Measurements from ENCODE around the gene FMC1.
A peak's percentile ranks its signal among the peaks of the same experiment; 100 is the strongest.
"Not testable (repeated sequence)": the region's sequence is repeated elsewhere in the genome, so short reads cannot be mapped to it uniquely, and the experiment has no call there.

The FMC1 gene

GRCh38 chr7:139340037-139340807, 915 bp upstream of the FMC1 start:
- peak; percentile 95 to 97 (median 96) for DNase-seq (ENCODE audit: low read depth in 4 of 4, low spot score in 1 of 4)

GRCh38 chr7:139340808-139341057, 404 bp upstream of the FMC1 start:
- DNase-seq (ENCODE audit: low read depth in 4 of 4, low spot score in 1 of 4): peak in 1 of 4 experiments; percentile 67

GRCh38 chr7:139341776-139342226, 664 bp downstream of the FMC1 start:
- no peak for DNase-seq (ENCODE audit: low read depth in 4 of 4, low spot score in 1 of 4)

- no peak for DNase-seq (ENCODE audit: low read depth in 4 of 4, low spot score in 1 of 4)
These were observed 3.9 kb downstream of the FMC1 start for GRCh38 chr7:139345042-139345441.

GRCh38 chr7:139351027-139351426, 9.9 kb downstream of the FMC1 start:
- no peak for DNase-seq (ENCODE audit: low read depth in 4 of 4, low spot score in 1 of 4)

- DNase-seq (ENCODE audit: low read depth in 4 of 4, low spot score in 1 of 4): no peak
These were observed 13.6 kb downstream of the FMC1 start for GRCh38 chr7:139354729-139355128.

GRCh38 chr7:139355320-139355719, 14.2 kb downstream of the FMC1 start:
- no peak for DNase-seq (ENCODE audit: low read depth in 4 of 4, low spot score in 1 of 4)

GRCh38 chr7:139357729-139358506, 16.8 kb downstream of the FMC1 start:
- not testable (repeated sequence) for DNase-seq (ENCODE audit: low read depth in 4 of 4, low spot score in 1 of 4)

GRCh38 chr7:139358541-139359365, 17.6 kb downstream of the FMC1 start:
- DNase-seq (ENCODE audit: low read depth in 4 of 4, low spot score in 1 of 4): peak in 3 of 4 experiments; percentile 14 to 30 (median 27)

- DNase-seq (ENCODE audit: low read depth in 4 of 4, low spot score in 1 of 4): peak; percentile 98 to 99 (median 98)
These were observed 18.5 kb downstream of the FMC1 start, which contains the start of gene LUC7L2 for GRCh38 chr7:139359366-139360209. LUC7L2 (plus strand) TSS chr7:139359894; CDS start chr7:139360262, 368 bp downstream.

GRCh38 chr7:139360210-139360947, 19.2 kb downstream of the FMC1 start:
- DNase-seq (ENCODE audit: low read depth in 4 of 4, low spot score in 1 of 4): peak; percentile 95 to 98 (median 96)

- DNase-seq (ENCODE audit: low read depth in 4 of 4, low spot score in 1 of 4): no peak
These were observed 19.8 kb downstream of the FMC1 start for GRCh38 chr7:139360948-139361307.

GRCh38 chr7:139361523-139361922, 20.4 kb downstream of the FMC1 start:
- DNase-seq (ENCODE audit: low read depth in 4 of 4, low spot score in 1 of 4): no peak

GRCh38 chr7:139362302-139362701, 21.2 kb downstream of the FMC1 start:
- no peak for DNase-seq (ENCODE audit: low read depth in 4 of 4, low spot score in 1 of 4)

GRCh38 chr7:139362981-139363380, 21.8 kb downstream of the FMC1 start:
- DNase-seq (ENCODE audit: low read depth in 4 of 4, low spot score in 1 of 4): no peak

- DNase-seq (ENCODE audit: low read depth in 4 of 4, low spot score in 1 of 4): no peak
These were observed 24.2 kb downstream of the FMC1 start for GRCh38 chr7:139365336-139365735.

GRCh38 chr7:139366400-139366799, 25.3 kb downstream of the FMC1 start:
- no peak for DNase-seq (ENCODE audit: low read depth in 4 of 4, low spot score in 1 of 4)

- no peak for DNase-seq (ENCODE audit: low read depth in 4 of 4, low spot score in 1 of 4)
These were observed 26.5 kb downstream of the FMC1 start for GRCh38 chr7:139367438-139368155.

GRCh38 chr7:139370301-139370942, 29.3 kb downstream of the FMC1 start:
- DNase-seq (ENCODE audit: low read depth in 4 of 4, low spot score in 1 of 4): no peak

Measured in stimulated activated CD4-positive, alpha-beta T cell treated with anti-CD3 and anti-CD28 coated beads, Interleukin-1b, Interleukin-23, amount 100 ng/mL, for 24 hours (primary cell).